ENCODE data around the gene MYZAP. TPM values are rescaled to one million over a fixed set of nuclear protein-coding genes. Genes with fewer than 3 reads are reported as not detected.

The MYZAP gene
- total and polyA plus RNA-seq, 4 donors: 0.38 to 7.5 (median 2.5) TPM

- H3K4me1 ChIP-seq (ENCODE audit: control insufficient read depth in 1 of 2, insufficient read depth in 2 of 2, low read length in 2 of 2): peaks cover 0 to 1% of the 10 kb centered on the region in 2 donors
- 85% methylated on average over 3 of the region's 3 CpGs for WGBS, 2 donors
- no peak overlapping the region for H3K27ac ChIP-seq (ENCODE audit: low read depth in 1 of 2, low read length in 2 of 2)
- peaks cover 0 to 2% of the 10 kb centered on the region in 2 donors for H3K36me3 ChIP-seq (ENCODE audit: control insufficient read depth in 1 of 2, insufficient read depth in 2 of 2, low read length in 1 of 2)
- no peaks in the 10 kb centered on the region for H3K27me3 ChIP-seq (ENCODE audit: control insufficient read depth in 1 of 2, insufficient read depth in 2 of 2, low read length in 1 of 2)
- intact Hi-C loops (cut with DNase I): loop anchor here in 1 of 2 donors (10.0 kb wide), 1 partner anchor 417 kb away; the partner anchor contains the start of gene ALDH1A2
- no peak for ATAC-seq (ENCODE audit: low FRiP score)
- no peaks in the 10 kb centered on the region for H3K9me3 ChIP-seq (ENCODE audit: control insufficient read depth, low read length)
- DNase-seq: no peak
- H3K4me3 ChIP-seq (ENCODE audit: low read length in 2 of 2): no peak overlapping the region
Measured at GRCh38 chr15:57647791-57648130, 56.1 kb downstream of the MYZAP start.

- peaks cover 0 to 1% of the 10 kb centered on the region in 2 donors for H3K4me1 ChIP-seq (ENCODE audit: control insufficient read depth in 1 of 2, insufficient read depth in 2 of 2, low read length in 2 of 2)
- WGBS, 2 donors: 96% methylated on average over 3 of the region's 3 CpGs
- DNase-seq (no peak), ATAC-seq (ENCODE audit: low FRiP score) (no peak)
- intact Hi-C loops (cut with DNase I): loop anchor here in 1 of 2 donors (10.0 kb wide), 1 partner anchor 416 kb away; the partner anchor contains the start of gene ALDH1A2
- H3K27ac ChIP-seq (ENCODE audit: low read depth in 1 of 2, low read length in 2 of 2): no peak overlapping the region
- peaks cover 0 to 2% of the 10 kb centered on the region in 2 donors for H3K36me3 ChIP-seq (ENCODE audit: control insufficient read depth in 1 of 2, insufficient read depth in 2 of 2, low read length in 1 of 2)
- no peaks in the 10 kb centered on the region for H3K27me3 ChIP-seq (ENCODE audit: control insufficient read depth in 1 of 2, insufficient read depth in 2 of 2, low read length in 1 of 2)
- H3K4me3 ChIP-seq (ENCODE audit: low read length in 2 of 2): no peak overlapping the region
- H3K9me3 ChIP-seq (ENCODE audit: control insufficient read depth, low read length): no peaks in the 10 kb centered on the region
Measured at GRCh38 chr15:57649138-57649537, 57.4 kb downstream of the MYZAP start.

- no peaks in the 10 kb centered on the region for H3K36me3 ChIP-seq (ENCODE audit: control insufficient read depth in 1 of 2, insufficient read depth in 2 of 2, low read length in 1 of 2)
- H3K4me3 ChIP-seq (ENCODE audit: low read length in 2 of 2): no peak overlapping the region
- 87 to 92% methylated on average over 3 of the region's 3 CpGs for WGBS, 2 donors
- peaks cover 0 to under 1% of the 10 kb centered on the region in 2 donors for H3K4me1 ChIP-seq (ENCODE audit: control insufficient read depth in 1 of 2, insufficient read depth in 2 of 2, low read length in 2 of 2)
- no peak for DNase-seq
- no peaks in the 10 kb centered on the region for H3K27me3 ChIP-seq (ENCODE audit: control insufficient read depth in 1 of 2, insufficient read depth in 2 of 2, low read length in 1 of 2)
- ATAC-seq (ENCODE audit: low FRiP score): no peak
- intact Hi-C loops (cut with DNase I): no loop called here
- no peak overlapping the region for H3K27ac ChIP-seq (ENCODE audit: low read depth in 1 of 2, low read length in 2 of 2)
- H3K9me3 ChIP-seq (ENCODE audit: control insufficient read depth, low read length): no peaks in the 10 kb centered on the region
Measured at GRCh38 chr15:57651445-57651844, 59.7 kb downstream of the MYZAP start.

GRCh38 chr15:57652481-57652880 lies 60.8 kb downstream of the MYZAP start:
- ATAC-seq (ENCODE audit: low FRiP score) (no peak), DNase-seq (no peak)
- H3K27ac ChIP-seq (ENCODE audit: low read depth in 1 of 2, low read length in 2 of 2): no peak overlapping the region
- intact Hi-C loops (cut with DNase I): no loop called here
- H3K9me3 ChIP-seq (ENCODE audit: control insufficient read depth, low read length): no peaks in the 10 kb centered on the region
- no peak overlapping the region for H3K4me3 ChIP-seq (ENCODE audit: low read length in 2 of 2)
- no peaks in the 10 kb centered on the region for H3K27me3 ChIP-seq (ENCODE audit: control insufficient read depth in 1 of 2, insufficient read depth in 2 of 2, low read length in 1 of 2)
- H3K4me1 ChIP-seq (ENCODE audit: control insufficient read depth in 1 of 2, insufficient read depth in 2 of 2, low read length in 2 of 2): no peaks in the 10 kb centered on the region
- no peaks in the 10 kb centered on the region for H3K36me3 ChIP-seq (ENCODE audit: control insufficient read depth in 1 of 2, insufficient read depth in 2 of 2, low read length in 1 of 2)
- 84 to 91% methylated on average over 4 of the region's 4 CpGs for WGBS, 2 donors

GRCh38 chr15:57654153-57654852 lies 62.6 kb downstream of the MYZAP start:
- DNase-seq (no peak), ATAC-seq (ENCODE audit: low FRiP score) (peak; percentile 69)
- Histone ChIP-seq H3K4me3 (ENCODE audit: low read length in 2 of 2) (no peak overlapping the region), H3K4me1 (ENCODE audit: control insufficient read depth in 1 of 2, insufficient read depth in 2 of 2, low read length in 2 of 2) (no peaks in the 10 kb centered on the region), H3K27ac (ENCODE audit: low read depth in 1 of 2, low read length in 2 of 2) (no peak overlapping the region), H3K36me3 (ENCODE audit: control insufficient read depth in 1 of 2, insufficient read depth in 2 of 2, low read length in 1 of 2) (no peaks in the 10 kb centered on the region), H3K27me3 (ENCODE audit: control insufficient read depth in 1 of 2, insufficient read depth in 2 of 2, low read length in 1 of 2) (no peaks in the 10 kb centered on the region), H3K9me3 (ENCODE audit: control insufficient read depth, low read length) (no peaks in the 10 kb centered on the region)
- intact Hi-C loops (cut with DNase I): no loop called here
- WGBS, 2 donors: 92 to 93% methylated on average over 6 of the region's 6 CpGs

GRCh38 chr15:57655053-57655452 lies 63.3 kb downstream of the MYZAP start:
- DNase-seq (no peak), ATAC-seq (ENCODE audit: low FRiP score) (peak; percentile 26)
- Histone ChIP-seq H3K27ac (ENCODE audit: low read depth in 1 of 2, low read length in 2 of 2) (no peak overlapping the region), H3K4me3 (ENCODE audit: low read length in 2 of 2) (no peak overlapping the region), H3K27me3 (ENCODE audit: control insufficient read depth in 1 of 2, insufficient read depth in 2 of 2, low read length in 1 of 2) (no peaks in the 10 kb centered on the region), H3K4me1 (ENCODE audit: control insufficient read depth in 1 of 2, insufficient read depth in 2 of 2, low read length in 2 of 2) (no peaks in the 10 kb centered on the region), H3K9me3 (ENCODE audit: control insufficient read depth, low read length) (no peaks in the 10 kb centered on the region), H3K36me3 (ENCODE audit: control insufficient read depth in 1 of 2, insufficient read depth in 2 of 2, low read length in 1 of 2) (no peaks in the 10 kb centered on the region)
- intact Hi-C loops (cut with DNase I): no loop called here
- WGBS, 2 donors: 80 to 90% methylated on average over 6 of the region's 6 CpGs

GRCh38 chr15:57655809-57656208 lies 64.1 kb downstream of the MYZAP start:
- no peak overlapping the region for H3K4me3 ChIP-seq (ENCODE audit: low read length in 2 of 2)
- intact Hi-C loops (cut with DNase I): no loop called here
- no peaks in the 10 kb centered on the region for H3K27me3 ChIP-seq (ENCODE audit: control insufficient read depth in 1 of 2, insufficient read depth in 2 of 2, low read length in 1 of 2)
- 96 to 98% methylated on average over 1 of the region's 1 CpG for WGBS, 2 donors
- no peaks in the 10 kb centered on the region for H3K4me1 ChIP-seq (ENCODE audit: control insufficient read depth in 1 of 2, insufficient read depth in 2 of 2, low read length in 2 of 2)
- no peaks in the 10 kb centered on the region for H3K9me3 ChIP-seq (ENCODE audit: control insufficient read depth, low read length)
- ATAC-seq (ENCODE audit: low FRiP score): no peak
- DNase-seq: no peak
- no peaks in the 10 kb centered on the region for H3K36me3 ChIP-seq (ENCODE audit: control insufficient read depth in 1 of 2, insufficient read depth in 2 of 2, low read length in 1 of 2)
- H3K27ac ChIP-seq (ENCODE audit: low read depth in 1 of 2, low read length in 2 of 2): no peak overlapping the region

GRCh38 chr15:57656434-57656833 lies 64.7 kb downstream of the MYZAP start:
- ATAC-seq (ENCODE audit: low FRiP score) (no peak), DNase-seq (no peak)
- no peaks in the 10 kb centered on the region for H3K4me1 ChIP-seq (ENCODE audit: control insufficient read depth in 1 of 2, insufficient read depth in 2 of 2, low read length in 2 of 2)
- no peaks in the 10 kb centered on the region for H3K36me3 ChIP-seq (ENCODE audit: control insufficient read depth in 1 of 2, insufficient read depth in 2 of 2, low read length in 1 of 2)
- no peak overlapping the region for H3K4me3 ChIP-seq (ENCODE audit: low read length in 2 of 2)
- no peak overlapping the region for H3K27ac ChIP-seq (ENCODE audit: low read depth in 1 of 2, low read length in 2 of 2)
- 86 to 87% methylated on average over 3 of the region's 3 CpGs for WGBS, 2 donors
- no peaks in the 10 kb centered on the region for H3K27me3 ChIP-seq (ENCODE audit: control insufficient read depth in 1 of 2, insufficient read depth in 2 of 2, low read length in 1 of 2)
- intact Hi-C loops (cut with DNase I): no loop called here
- no peaks in the 10 kb centered on the region for H3K9me3 ChIP-seq (ENCODE audit: control insufficient read depth, low read length)

- WGBS, 2 donors: 98 to 100% methylated on average over 1 of the region's 1 CpG
- ATAC-seq (ENCODE audit: low FRiP score) (no peak), DNase-seq (no peak)
- Histone ChIP-seq H3K27ac (ENCODE audit: low read depth in 1 of 2, low read length in 2 of 2) (no peak overlapping the region), H3K4me3 (ENCODE audit: low read length in 2 of 2) (no peak overlapping the region), H3K9me3 (ENCODE audit: control insufficient read depth, low read length) (no peaks in the 10 kb centered on the region), H3K4me1 (ENCODE audit: control insufficient read depth in 1 of 2, insufficient read depth in 2 of 2, low read length in 2 of 2) (no peaks in the 10 kb centered on the region), H3K27me3 (ENCODE audit: control insufficient read depth in 1 of 2, insufficient read depth in 2 of 2, low read length in 1 of 2) (no peaks in the 10 kb centered on the region), H3K36me3 (ENCODE audit: control insufficient read depth in 1 of 2, insufficient read depth in 2 of 2, low read length in 1 of 2) (no peaks in the 10 kb centered on the region)
- intact Hi-C loops (cut with DNase I): no loop called here
Measured at GRCh38 chr15:57657619-57658018, 65.9 kb downstream of the MYZAP start.

Data from aorta (tissue), 5 donors.